ENCODE results near the gene GCAT.

GCAT gene

GRCh38 chr22:37774728-37775127, 33.0 kb upstream of the GCAT start:
- no peak for TF ChIP-seq CTCF (IDR thresholded peaks at IDR 0.05; ENCODE audit: low read depth, low read length)
- no peak for DNase-seq (ENCODE audit: extremely low read depth, low read depth)

GRCh38 chr22:37775785-37776638, 31.7 kb upstream of the GCAT start:
- peak; percentile 8 for DNase-seq (ENCODE audit: extremely low read depth, low read depth)

GRCh38 chr22:37776639-37777005, 31.1 kb upstream of the GCAT start:
- TF ChIP-seq CTCF (IDR thresholded peaks at IDR 0.05; ENCODE audit: low read depth, low read length), result no peak
- no peak for DNase-seq (ENCODE audit: extremely low read depth, low read depth)

More at GRCh38 chr22:37775785-37776638, 31.7 kb upstream of the GCAT start:
- TF ChIP-seq CTCF (IDR thresholded peaks at IDR 0.05; ENCODE audit: low read depth, low read length), result no peak

DNA sequence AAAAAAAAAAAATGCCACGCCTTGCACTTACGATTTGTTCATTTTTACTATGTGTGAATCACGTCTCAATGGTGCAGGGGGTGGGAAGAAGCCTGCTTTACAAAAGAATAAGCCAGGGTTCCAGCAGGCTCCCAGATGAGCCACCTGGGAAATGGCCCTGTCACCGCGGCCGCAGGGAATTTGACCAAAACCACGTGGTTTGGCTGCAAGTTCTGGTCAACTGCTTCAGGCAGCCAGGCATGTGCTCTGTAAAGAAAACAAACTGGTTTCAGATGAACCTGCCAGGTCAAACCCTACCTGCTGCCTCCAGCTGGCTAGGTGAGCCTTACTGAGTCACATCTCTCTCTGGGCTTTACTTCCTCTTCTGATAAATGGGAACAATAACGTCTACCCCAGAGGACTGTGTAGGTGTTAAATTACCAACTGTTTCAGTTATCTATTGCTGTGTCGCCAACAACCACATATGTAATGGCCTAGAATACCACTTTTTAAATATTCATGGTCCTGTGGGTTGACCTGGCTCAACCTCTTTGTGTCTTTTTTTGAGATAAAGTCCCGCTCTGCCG, 30.5 kb upstream of the GCAT start:
- DNase-seq (ENCODE audit: extremely low read depth, low read depth), result peak; percentile 31
- TF ChIP-seq CTCF (IDR thresholded peaks at IDR 0.05; ENCODE audit: low read depth, low read length), result no peak

GRCh38 chr22:37778370-37779009, 29.2 kb upstream of the GCAT start:
- no peak for DNase-seq (ENCODE audit: extremely low read depth, low read depth)
- no peak for TF ChIP-seq CTCF (IDR thresholded peaks at IDR 0.05; ENCODE audit: low read depth, low read length)

- no peak for DNase-seq (ENCODE audit: extremely low read depth, low read depth)
- TF ChIP-seq CTCF (IDR thresholded peaks at IDR 0.05; ENCODE audit: low read depth, low read length), result peak; percentile 36
Observed at GRCh38 chr22:37781434-37782059, 26.2 kb upstream of the GCAT start.

All from AG09319 (cell line).